ENCODE measurements around the gene GATA2. TPM values are rescaled to one million over a fixed set of nuclear protein-coding genes. Genes with fewer than 3 reads are reported as not detected.

GATA2 gene
- total RNA-seq, 1 donor from 2014 or later, result 23.5 TPM

GRCh38 chr3:128464702-128465101 is 28.3 kb downstream of the GATA2 start:
- intact Hi-C loops (cut with DNase I), result no loop called here

DNA sequence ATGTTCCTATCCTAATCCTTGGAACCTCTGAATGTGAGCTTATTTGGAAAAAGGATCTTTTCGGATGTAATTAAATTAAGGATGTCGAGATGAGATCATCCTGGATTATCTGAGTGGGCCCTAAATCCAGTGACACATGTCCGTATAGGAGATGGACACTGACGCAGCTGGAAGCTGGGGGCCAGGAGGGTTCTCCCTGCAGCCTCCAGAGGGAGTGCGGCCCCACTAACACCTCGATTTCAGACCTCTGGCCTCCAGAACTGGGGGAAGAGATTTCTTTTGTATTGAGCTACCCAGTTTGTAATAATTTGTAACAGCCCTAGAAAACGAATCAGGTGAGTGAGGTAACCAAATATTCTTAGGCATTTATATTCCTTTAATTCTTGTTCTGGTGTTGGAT is 28.8 kb downstream of the GATA2 start:
- DNase-seq (ENCODE audit: low spot score), result no peak
- ATAC-seq, result no peak
- intact Hi-C loops (cut with DNase I), result no loop called here

More at GRCh38 chr3:128464702-128465101, 28.3 kb downstream of the GATA2 start:
- DNase-seq (ENCODE audit: low spot score), result no peak
- ATAC-seq, result no peak

DNA sequence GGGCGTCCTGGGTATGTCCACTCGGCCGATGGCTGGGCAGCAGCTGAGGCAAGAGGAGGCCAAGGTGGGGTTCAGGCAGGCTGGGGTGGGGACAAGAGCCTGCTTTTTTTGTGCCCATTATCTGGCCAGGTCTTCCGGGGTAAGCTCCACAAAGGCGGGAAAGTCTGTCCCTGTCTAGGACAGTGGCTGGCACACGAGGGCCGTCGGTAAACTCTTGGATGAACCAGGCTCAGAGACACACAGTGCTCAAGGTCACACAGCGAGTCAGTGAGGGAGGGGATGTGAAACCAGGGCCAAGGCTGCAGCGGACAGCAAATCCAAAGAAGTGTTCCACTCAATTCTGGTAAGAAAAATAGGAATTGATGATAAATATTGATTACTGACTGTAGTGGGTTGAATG is 29.2 kb downstream of the GATA2 start:
- no peak for ATAC-seq
- no peak for DNase-seq (ENCODE audit: low spot score)
- intact Hi-C loops (cut with DNase I), result no loop called here

GRCh38 chr3:128463354-128463753 is 29.6 kb downstream of the GATA2 start:
- DNase-seq (ENCODE audit: low spot score) (no peak), ATAC-seq (no peak)
- intact Hi-C loops (cut with DNase I), result no loop called here

DNA sequence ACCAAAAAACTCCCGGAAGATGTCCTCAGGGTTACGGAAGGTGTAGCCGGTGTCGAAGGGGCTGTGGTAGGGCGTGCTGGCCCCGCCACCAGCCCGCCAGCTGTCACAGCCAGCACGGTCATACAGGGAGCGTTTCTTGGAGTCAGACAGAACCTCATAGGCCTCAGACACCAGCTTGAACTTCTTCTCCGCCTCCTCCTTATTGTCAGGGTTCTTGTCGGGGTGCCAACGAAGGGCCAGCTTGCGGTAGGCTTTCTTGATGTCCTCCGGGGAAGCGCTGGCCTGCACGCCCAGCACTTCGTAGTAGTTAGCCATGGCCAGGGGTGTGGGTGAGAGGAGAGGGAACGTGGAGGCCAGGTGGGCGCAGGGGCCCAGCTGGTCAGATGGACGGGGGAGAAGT is 30.1 kb downstream of the GATA2 start:
- intact Hi-C loops (cut with DNase I), result no loop called here
- ATAC-seq (no peak), DNase-seq (ENCODE audit: low spot score) (no peak)

DNA sequence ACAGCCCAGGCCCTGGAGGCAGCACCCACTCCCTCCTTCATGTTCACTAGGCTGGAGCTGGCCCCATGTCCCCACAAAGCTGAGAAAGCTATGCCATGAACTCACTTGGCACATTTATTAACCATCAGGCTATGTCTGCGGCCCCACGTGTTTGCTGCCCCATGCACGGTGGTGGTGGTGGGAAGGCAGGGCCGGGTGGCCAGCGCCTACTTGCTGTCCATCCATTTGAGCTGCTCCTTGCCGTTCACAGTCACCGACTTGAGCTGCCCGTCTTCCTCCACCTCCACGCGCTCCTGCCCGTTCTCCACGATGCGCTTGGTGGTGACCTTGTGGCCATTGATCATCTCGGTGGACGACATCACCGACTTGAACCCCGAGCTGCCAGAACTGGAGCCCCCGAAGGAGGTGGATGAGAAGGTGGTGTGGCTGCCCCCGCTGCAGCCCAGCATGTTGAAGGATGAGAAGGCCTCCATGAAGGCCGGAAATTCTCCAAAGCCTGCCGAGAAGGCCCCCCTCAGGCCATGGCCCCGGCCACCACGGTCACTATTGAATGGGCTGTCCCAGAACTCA is 30.6 kb downstream of the GATA2 start:
- DNase-seq (ENCODE audit: low spot score), result no peak
- intact Hi-C loops (cut with DNase I), result no loop called here
- ATAC-seq, result no peak

DNA sequence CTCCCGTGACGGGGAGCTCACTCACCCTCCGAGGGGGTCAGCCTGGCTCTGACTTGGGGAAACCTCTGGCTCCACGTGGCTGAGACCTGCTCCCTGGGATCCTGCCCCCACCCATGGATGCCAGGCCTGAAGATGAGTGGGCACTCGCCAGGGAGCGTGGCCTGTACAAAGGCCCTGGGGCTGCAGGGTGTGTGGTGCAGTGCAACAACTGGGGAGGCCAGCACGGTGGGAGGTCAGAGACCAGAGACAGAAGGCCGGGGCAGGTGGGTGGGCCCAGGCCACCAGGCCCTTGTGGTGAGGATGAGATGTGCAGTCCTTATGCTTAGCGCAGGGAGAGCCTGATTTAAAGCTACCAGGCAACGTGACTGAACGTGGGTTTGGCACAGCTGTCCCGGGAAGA is 31.3 kb downstream of the GATA2 start:
- no peak for DNase-seq (ENCODE audit: low spot score)
- intact Hi-C loops (cut with DNase I), result no loop called here

DNA sequence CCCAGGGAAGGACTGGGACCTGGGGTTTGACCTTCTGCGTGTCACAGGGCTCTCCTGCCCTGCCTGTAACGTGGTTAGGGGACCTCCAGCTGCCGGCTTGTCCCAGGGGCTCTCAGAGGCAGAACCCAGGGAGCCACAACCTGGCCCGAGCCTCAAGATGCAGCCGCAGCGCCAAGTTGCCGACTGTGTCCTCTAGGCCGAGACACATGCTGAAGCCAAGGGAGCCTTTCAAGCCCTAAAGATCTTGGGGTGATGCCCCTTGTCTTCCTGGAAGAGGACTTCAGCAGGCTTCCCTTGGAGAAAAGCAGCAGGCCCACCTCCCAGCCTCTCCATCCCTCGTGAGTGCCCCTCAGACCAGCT is 33.6 kb downstream of the GATA2 start:
- no peak for DNase-seq (ENCODE audit: low spot score)
- intact Hi-C loops (cut with DNase I), result no loop called here
- no peak for ATAC-seq

More for the DNA sequence above, 31.3 kb downstream of the GATA2 start:
- ATAC-seq, result no peak

DNA sequence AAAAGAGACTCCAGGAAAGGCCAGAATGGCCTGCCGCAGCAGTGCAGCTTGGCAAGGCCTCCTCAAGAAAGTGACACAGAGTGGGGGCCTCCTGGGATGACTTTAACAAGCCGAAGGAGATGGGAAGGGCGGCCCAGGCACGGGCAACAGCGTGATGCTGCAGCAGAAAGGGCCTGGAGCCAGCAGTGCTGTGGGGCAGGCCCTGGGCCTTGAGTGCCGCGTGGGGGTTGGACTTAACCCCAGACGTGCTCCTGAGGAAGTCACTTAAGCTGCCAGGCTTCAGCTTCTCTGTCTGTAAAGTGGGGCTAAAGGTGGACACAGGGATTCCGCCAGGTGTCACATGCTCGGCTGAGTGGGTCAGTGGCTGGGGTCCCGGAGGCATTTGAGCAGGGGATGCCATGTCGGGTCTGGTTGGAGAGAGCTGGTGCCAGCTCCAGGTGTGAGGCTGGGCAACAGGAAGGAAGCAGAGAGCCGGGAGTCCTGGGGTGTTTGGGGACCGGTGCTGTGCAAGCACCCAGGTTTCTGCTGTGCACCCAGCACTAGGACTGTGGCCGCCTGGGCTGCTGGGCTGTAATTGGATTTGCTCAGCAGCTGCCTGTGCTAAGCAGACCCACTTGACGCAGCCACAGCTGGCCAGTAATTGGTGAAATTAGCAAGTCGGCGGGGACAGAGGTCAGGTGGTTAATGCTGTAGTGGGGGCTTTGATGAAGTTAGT is 34.1 kb downstream of the GATA2 start:
- ATAC-seq (no peak), DNase-seq (ENCODE audit: low spot score) (no peak)
- intact Hi-C loops (cut with DNase I), result no loop called here

- ATAC-seq (no peak), DNase-seq (ENCODE audit: low spot score) (no peak)
- intact Hi-C loops (cut with DNase I), result no loop called here
These were observed 35.1 kb downstream of the GATA2 start for GRCh38 chr3:128457937-128458336.

GRCh38 chr3:128456776-128457715 is 36.0 kb downstream of the GATA2 start:
- no peak for DNase-seq (ENCODE audit: low spot score)
- intact Hi-C loops (cut with DNase I), result no loop called here
- ATAC-seq, result no peak

GRCh38 chr3:128455786-128456748 is 36.9 kb downstream of the GATA2 start:
- ATAC-seq (no peak), DNase-seq (ENCODE audit: low spot score) (no peak)
- intact Hi-C loops (cut with DNase I), result no loop called here

- DNase-seq (ENCODE audit: low spot score) (no peak), ATAC-seq (no peak)
- intact Hi-C loops (cut with DNase I), result no loop called here
These were observed 37.9 kb downstream of the GATA2 start for GRCh38 chr3:128455116-128455515.

GRCh38 chr3:128454310-128454618 is 38.7 kb downstream of the GATA2 start:
- DNase-seq (ENCODE audit: low spot score) (no peak), ATAC-seq (no peak)
- intact Hi-C loops (cut with DNase I), result no loop called here

- intact Hi-C loops (cut with DNase I), result no loop called here
- no peak for ATAC-seq
- no peak for DNase-seq (ENCODE audit: low spot score)
These were observed 39.3 kb downstream of the GATA2 start for GRCh38 chr3:128453501-128454309.

DNA sequence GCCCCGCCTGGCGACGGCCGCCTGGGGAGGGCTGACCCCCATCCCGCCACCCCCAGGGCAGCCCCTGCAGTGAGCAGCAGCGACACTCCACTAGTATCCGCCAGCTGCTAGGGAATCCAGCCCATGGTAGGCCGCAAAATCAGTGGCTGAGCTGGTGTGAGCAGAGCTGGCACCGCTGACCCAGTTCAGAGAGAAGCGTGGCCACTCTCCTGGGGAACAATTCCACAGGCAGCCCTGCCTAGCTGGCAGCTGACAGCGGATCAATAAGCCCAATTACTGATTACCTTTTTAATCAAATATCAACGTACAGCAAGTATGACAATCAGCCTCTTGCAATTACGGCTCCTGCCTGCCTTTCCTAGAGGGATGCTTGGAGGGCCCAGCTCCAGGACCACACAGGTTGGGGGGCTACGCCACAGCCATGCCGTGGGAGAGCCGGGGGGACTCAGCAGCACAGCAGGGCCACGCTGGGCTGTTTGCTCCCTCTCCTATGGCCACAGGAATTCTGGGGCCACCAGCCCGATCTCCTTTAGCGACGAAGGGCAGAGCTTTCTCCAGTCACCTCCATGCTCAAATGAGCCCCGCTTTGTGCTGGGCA is 40.2 kb downstream of the GATA2 start:
- intact Hi-C loops (cut with DNase I), result no loop called here
- DNase-seq (ENCODE audit: low spot score), result no peak
- ATAC-seq, result no peak

DNA sequence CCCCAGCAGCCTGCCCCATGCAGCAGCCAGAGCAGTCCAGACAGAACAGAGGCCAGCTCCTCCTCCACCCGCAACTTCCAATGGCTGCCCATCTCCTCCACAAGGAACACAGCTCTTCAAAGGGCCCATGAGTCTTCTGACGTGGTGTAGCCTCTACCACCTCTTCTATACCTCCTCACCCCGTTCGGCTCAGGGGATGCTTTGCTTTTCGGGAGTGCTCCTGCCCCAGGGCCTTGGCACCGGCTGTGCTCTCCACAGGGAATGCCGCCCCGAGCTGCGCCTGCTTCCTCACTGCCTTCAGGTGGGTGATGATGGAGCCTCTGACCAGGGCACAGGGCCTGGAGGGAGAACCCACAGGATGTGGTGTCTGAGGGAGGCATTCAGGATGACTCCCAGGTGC is 40.9 kb downstream of the GATA2 start:
- no peak for DNase-seq (ENCODE audit: low spot score)

GRCh38 chr3:128449111-128449638 is 43.8 kb downstream of the GATA2 start:
- DNase-seq (ENCODE audit: low spot score), result no peak
- ATAC-seq, result no peak
- intact Hi-C loops (cut with DNase I), result no loop called here

More for the DNA sequence above, 40.9 kb downstream of the GATA2 start:
- intact Hi-C loops (cut with DNase I), result no loop called here
- ATAC-seq, result no peak

Measured in sciatic nerve (tissue), 2 donors.